ENCODE results near the gene ZSCAN9. TPM values are rescaled to one million over a fixed set of nuclear protein-coding genes. Genes with fewer than 3 reads are reported as not detected.

The ZSCAN9 gene
- total RNA-seq, 4 donors from 2014 or later, result 11.9 to 22.2 (median 14.2) TPM

DNA sequence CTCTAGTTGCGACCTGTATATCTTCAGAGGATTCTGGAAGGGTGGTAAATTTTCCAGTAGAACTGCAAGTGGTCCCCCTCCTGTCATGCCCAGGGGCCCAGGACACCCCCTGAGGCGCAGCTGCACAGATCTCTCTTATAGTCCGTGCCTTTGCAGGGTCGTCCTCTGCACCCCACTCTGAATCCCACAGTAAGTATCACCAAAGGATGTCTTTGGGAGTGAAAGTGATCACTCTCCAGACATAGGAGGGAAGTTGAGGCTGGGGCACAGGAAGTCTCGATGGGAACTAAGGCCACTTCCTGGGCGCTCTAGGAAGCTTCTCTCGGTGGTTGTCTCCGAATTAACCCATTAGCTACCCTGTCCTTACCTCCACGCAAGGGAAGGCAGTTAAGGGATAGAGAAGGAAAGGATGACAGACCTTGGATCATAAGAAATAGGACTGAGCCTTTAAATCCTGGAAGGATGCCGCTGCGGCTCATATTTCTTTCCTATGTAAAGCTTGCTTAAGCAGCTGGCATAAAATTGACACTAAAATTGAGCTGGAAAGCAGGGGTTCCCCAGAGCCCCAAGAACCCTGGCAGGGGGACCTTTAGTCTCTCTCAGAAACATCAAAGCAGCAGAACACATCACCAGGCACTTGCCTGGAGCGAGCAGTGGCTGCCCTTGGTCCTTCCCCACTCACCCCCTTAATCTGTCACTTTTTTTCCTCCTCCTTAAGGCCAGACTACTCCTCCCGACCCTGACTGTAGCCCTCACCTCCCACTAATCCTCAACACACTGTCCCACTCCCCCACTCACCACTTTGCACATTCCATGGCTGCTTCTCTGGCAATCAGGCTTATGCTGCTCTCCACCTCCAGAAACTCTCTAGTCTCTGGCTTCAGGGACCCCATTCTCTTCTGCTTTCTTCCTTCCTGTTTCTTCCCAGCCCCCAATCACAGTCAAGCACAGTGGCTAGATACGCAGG, 27.2 kb downstream of the ZSCAN9 start, which contains the start of gene ZKSCAN4:
TSS of gene ZKSCAN4 (minus strand) at position 261 of the 967 bp plus-strand sequence. CDS start 289 bp downstream, outside the sequence.
- peak within 1 kb of the TSS; percentile 60 to 86 (median 72) for H3K4me3 ChIP-seq
- H3K36me3 ChIP-seq, result peaks cover 0 to 21% (median 0%) of the 10 kb centered on the region in 3 donors
- TF ChIP-seq EP300 (IDR thresholded peaks at IDR 0.05), result peak; percentile 31 to 82
- TF ChIP-seq, protein P1, sequence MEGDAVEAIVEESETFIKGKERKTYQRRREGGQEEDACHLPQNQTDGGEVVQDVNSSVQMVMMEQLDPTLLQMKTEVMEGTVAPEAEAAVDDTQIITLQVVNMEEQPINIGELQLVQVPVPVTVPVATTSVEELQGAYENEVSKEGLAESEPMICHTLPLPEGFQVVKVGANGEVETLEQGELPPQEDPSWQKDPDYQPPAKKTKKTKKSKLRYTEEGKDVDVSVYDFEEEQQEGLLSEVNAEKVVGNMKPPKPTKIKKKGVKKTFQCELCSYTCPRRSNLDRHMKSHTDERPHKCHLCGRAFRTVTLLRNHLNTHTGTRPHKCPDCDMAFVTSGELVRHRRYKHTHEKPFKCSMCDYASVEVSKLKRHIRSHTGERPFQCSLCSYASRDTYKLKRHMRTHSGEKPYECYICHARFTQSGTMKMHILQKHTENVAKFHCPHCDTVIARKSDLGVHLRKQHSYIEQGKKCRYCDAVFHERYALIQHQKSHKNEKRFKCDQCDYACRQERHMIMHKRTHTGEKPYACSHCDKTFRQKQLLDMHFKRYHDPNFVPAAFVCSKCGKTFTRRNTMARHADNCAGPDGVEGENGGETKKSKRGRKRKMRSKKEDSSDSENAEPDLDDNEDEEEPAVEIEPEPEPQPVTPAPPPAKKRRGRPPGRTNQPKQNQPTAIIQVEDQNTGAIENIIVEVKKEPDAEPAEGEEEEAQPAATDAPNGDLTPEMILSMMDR (IDR thresholded peaks at IDR 0.05), result no peak
- H3K9me3 ChIP-seq, result no peaks in the 10 kb centered on the region
- H3K27ac ChIP-seq, result peak within 1 kb of the TSS in 2 of 4 donors; percentile 37 to 64
- DNase-seq (ENCODE audit: low spot score in 2 of 2), result peak; percentile 25 to 79
- peaks cover 3 to 26% (median 11%) of the 10 kb centered on the region in 4 donors for H3K4me1 ChIP-seq
- WGBS, 2 donors, result 6 to 7% methylated on average over 14 of the region's 14 CpGs
- H3K27me3 ChIP-seq, result no peaks in the 10 kb centered on the region

DNA sequence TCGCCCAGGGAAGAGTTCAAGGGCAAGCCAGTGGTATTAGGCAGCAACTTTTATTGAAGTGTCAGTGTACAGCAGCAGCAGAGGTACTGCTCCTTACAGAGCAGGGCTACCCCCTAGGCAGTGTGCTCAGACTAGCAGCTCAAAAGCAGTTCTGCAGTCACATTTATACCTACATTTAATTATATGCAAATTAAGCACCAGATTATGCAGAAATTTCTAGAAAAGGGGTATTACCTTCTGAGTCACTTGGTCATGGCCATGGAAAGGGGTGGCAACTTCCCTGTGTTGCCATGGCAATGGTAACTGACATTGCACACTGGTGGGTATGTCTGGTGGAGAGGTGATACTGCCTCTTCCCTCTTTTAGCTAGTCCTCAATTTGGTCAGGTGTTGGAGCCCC, 29.0 kb downstream of the ZSCAN9 start:
- DNase-seq (ENCODE audit: low spot score in 2 of 2), result no peak
- H3K36me3 ChIP-seq, result peaks cover 0 to 3% (median 0%) of the 10 kb centered on the region in 3 donors
- peaks cover 3 to 28% (median 13%) of the 10 kb centered on the region in 4 donors for H3K4me1 ChIP-seq
- TF ChIP-seq, protein P1 (IDR thresholded peaks at IDR 0.05), result no peak
- TF ChIP-seq EP300 (IDR thresholded peaks at IDR 0.05) (no peak), POLR2A (IDR thresholded peaks at IDR 0.05) (no peak)
- WGBS, 2 donors, result 73% methylated on average over 1 of the region's 1 CpG
- H3K27ac ChIP-seq, result no peak overlapping the region
- no peak overlapping the region for H3K4me3 ChIP-seq
- H3K9me3 ChIP-seq, result peaks cover 0 to 2% (median 0%) of the 10 kb centered on the region in 4 donors
- no peaks in the 10 kb centered on the region for H3K27me3 ChIP-seq

DNA sequence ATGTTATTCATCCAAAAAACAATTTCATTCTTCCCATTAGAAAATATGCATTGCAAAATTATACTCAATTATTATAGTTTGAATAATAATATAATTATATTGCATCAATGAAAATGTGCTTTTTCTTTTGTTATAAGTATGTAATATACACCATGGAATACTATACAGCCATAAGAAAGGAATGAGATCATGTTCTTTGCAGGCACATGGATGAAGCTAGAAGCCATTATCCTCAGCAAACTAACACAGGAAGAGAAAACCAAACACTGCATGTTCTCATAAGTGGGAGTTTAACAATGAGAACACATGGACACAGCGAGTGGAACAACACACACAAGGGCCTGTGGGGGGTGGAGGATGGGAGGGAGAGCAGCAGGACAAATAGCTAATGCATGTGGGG, 32.0 kb downstream of the ZSCAN9 start:
- TF ChIP-seq, protein P1 (IDR thresholded peaks at IDR 0.05), result no peak
- TF ChIP-seq POLR2A (IDR thresholded peaks at IDR 0.05) (no peak), EP300 (IDR thresholded peaks at IDR 0.05) (no peak)
- whole genome bisulfite sequencing, 2 donors, result 0% methylated on average over 1 of the region's 1 CpG

DNA sequence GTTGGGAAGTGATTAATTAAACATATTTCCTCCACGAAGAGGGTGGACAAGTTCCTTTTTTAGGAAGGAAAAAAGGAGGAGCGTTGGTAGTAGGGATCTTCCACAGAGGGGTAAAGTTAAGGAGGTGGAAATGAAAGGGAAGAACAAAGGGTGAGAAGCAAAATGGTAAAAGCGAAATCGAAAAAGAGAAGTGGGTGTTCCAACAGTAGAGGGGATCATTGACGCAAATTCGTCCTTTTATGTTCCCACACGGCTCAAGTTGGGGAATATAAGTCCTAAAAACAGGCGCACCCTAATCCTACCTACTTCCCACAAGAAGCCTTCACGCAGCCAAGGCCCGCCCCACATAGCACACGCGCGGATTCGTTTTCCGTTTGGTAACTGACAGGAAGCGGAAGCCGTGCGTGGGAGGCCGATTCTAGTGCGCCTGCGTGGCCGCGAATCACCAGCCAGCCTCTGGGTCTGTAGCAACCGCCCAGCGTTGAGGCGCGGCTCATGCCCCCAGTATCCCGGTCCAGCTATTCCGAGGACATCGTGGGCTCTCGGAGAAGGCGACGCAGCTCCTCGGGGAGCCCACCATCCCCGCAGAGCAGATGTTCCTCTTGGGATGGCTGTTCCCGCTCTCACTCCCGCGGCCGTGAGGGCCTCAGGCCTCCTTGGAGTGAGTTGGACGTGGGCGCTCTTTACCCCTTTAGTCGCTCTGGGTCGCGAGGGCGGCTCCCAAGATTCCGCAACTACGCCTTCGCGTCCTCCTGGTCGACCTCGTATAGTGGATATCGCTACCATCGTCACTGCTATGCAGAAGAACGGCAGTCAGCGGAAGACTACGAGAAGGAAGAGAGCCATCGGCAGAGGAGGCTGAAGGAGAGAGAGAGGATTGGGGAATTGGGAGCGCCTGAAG, 34.1 kb downstream of the ZSCAN9 start, which contains the start of gene NKAPL:
TSS of gene NKAPL (plus strand) at position 421 of the 901 bp plus-strand sequence. CDS start at position 496, 75 bp downstream.
- DNase-seq (ENCODE audit: low spot score in 2 of 2), result peak; percentile 33 to 43
- H3K27me3 ChIP-seq, result no peaks in the 10 kb centered on the region
- no peak for TF ChIP-seq POLR2A (IDR thresholded peaks at IDR 0.05)
- TF ChIP-seq, protein P1 (IDR thresholded peaks at IDR 0.05), result no peak
- peak in 1 of 2 donors; percentile 52 for TF ChIP-seq EP300 (IDR thresholded peaks at IDR 0.05)
- WGBS, 2 donors, result 22 to 37% methylated on average over 55 to 57 of the region's 58 CpGs
- H3K4me3 ChIP-seq, result peak within 1 kb of the TSS; percentile 10 to 57 (median 30)
- peak within 1 kb of the TSS in 3 of 4 donors; percentile 26 to 33 (median 31) for H3K27ac ChIP-seq
- peaks cover 0 to 9% (median 4%) of the 10 kb centered on the region in 4 donors for H3K4me1 ChIP-seq
- H3K9me3 ChIP-seq, result peaks cover 0 to 24% (median 0%) of the 10 kb centered on the region in 4 donors
- no peaks in the 10 kb centered on the region for H3K36me3 ChIP-seq

More for the DNA sequence above, 32.0 kb downstream of the ZSCAN9 start:
- Histone ChIP-seq H3K27ac (no peak overlapping the region), H3K4me3 (no peak overlapping the region), H3K27me3 (no peaks in the 10 kb centered on the region), H3K36me3 (no peaks in the 10 kb centered on the region), H3K9me3 (peaks cover 0 to 24% (median 0%) of the 10 kb centered on the region in 4 donors), H3K4me1 (peaks cover 0 to 16% (median 7%) of the 10 kb centered on the region in 4 donors)
- DNase-seq (ENCODE audit: low spot score in 2 of 2), result no peak
